PFSK-1 (cell line): ENCODE data around the gene OSCP1.

Experiments
- FOXP2 ChIP-seq: optimal IDR thresholded peaks from 2 replicates; pipeline ENCODE3; 2011; ENCODE audit warnings: borderline replicate concordance, control low read depth, inconsistent platforms; ENCODE audit not compliant: insufficient read depth; ENCODE audit errors: extremely low read length, extremely low read depth
- POLR2AphosphoS5 ChIP-seq: IDR thresholded peaks from 2 replicates; pipeline ENCODE4 v1.6.1; 2012; ENCODE audit warnings: low read depth, mild to moderate bottlenecking, control low read depth, low read length, moderate library complexity
- REST ChIP-seq, 2 experiments: IDR thresholded peaks; 2 replicates each; pipeline versions ENCODE4 v1.6.1 to v1.8.0; 2011 to 2012; ENCODE audit warnings: low read depth in 2 of 2, low read length in 2 of 2, control low read depth in 1 of 2, inconsistent platforms in 1 of 2, mild to moderate bottlenecking in 1 of 2, moderate library complexity in 1 of 2; ENCODE audit not compliant: insufficient read depth in 1 of 2
- SIN3A ChIP-seq: IDR thresholded peaks from 2 replicates; pipeline ENCODE4 v1.6.1; 2012; ENCODE audit warnings: mild to moderate bottlenecking, low read length, moderate library complexity, borderline replicate concordance; ENCODE audit not compliant: insufficient read depth
- TAF1 ChIP-seq: IDR thresholded peaks from 2 replicates; pipeline ENCODE4 v1.6.1; 2012; ENCODE audit warnings: low read length, control low read depth, borderline replicate concordance; ENCODE audit not compliant: insufficient read depth

The OSCP1 gene

DNA sequence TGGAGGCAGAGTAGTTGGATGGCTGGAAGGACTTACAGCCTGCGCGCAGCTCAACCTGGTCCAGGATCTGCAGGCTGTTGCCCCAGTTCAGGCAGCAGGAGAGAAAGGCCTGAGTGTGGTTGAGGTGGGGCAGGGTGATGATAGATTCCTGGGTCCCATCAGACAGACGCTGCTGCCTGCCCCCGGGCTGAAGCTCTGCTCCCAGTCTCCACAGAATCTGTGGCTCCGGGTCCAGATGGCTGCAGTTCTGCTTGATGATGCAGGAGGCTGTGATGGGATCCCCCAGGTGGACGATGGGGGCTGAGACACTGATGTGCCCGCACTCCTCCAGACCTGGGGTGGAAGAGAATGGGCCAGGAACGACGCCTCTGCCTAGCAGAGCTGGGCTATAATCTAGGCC, 25.1 kb upstream of the OSCP1 start:
- no peak for TF ChIP-seq REST (IDR thresholded peaks at IDR 0.05; ENCODE audit: insufficient read depth in 1 of 2, low read depth in 2 of 2, low read length in 2 of 2)
- TF ChIP-seq POLR2AphosphoS5 = no peak
- TF ChIP-seq SIN3A = no peak
- TF ChIP-seq FOXP2 = no peak
- no peak for TF ChIP-seq TAF1

GRCh38 chr1:36472656-36473055, 22.4 kb upstream of the OSCP1 start:
- no peak for TF ChIP-seq FOXP2
- no peak for TF ChIP-seq POLR2AphosphoS5
- no peak for TF ChIP-seq REST (IDR thresholded peaks at IDR 0.05; ENCODE audit: insufficient read depth in 1 of 2, low read depth in 2 of 2, low read length in 2 of 2)

GRCh38 chr1:36471830-36472641, 21.8 kb upstream of the OSCP1 start:
- TF ChIP-seq FOXP2 (no peak), SIN3A (no peak), REST (IDR thresholded peaks at IDR 0.05; ENCODE audit: insufficient read depth in 1 of 2, low read depth in 2 of 2, low read length in 2 of 2) (no peak), TAF1 (no peak), POLR2AphosphoS5 (no peak)

- TF ChIP-seq REST (IDR thresholded peaks at IDR 0.05; ENCODE audit: insufficient read depth in 1 of 2, low read depth in 2 of 2, low read length in 2 of 2) = no peak
- TF ChIP-seq TAF1 = no peak
- TF ChIP-seq POLR2AphosphoS5 = no peak
- TF ChIP-seq FOXP2 = no peak
- no peak for TF ChIP-seq SIN3A
Observed at GRCh38 chr1:36469163-36469562, 18.9 kb upstream of the OSCP1 start.
